ENCODE measurements around the gene ERC1. TPM values are rescaled to one million over a fixed set of nuclear protein-coding genes. Genes with fewer than 3 reads are reported as not detected.

ERC1 gene
- total RNA-seq, 1 donor from 2014 or later: 16.6 TPM

- H3K4me3 ChIP-seq (ENCODE audit: low read depth, low read length): no peak overlapping the region
- DNase-seq (ENCODE audit: low read depth) (no peak), FAIRE-seq (no peak)
- TF ChIP-seq CTCF (IDR thresholded peaks at IDR 0.05; ENCODE audit: insufficient read depth, low read length, severe bottlenecking): no peak
- no peaks in the 10 kb centered on the region for H3K36me3 ChIP-seq (ENCODE audit: control insufficient read depth, insufficient read depth, low read length)
- H3K27me3 ChIP-seq (ENCODE audit: control insufficient read depth, insufficient read depth, low read length): no peaks in the 10 kb centered on the region
Measured at GRCh38 chr12:1347294-1347693, 356.3 kb downstream of the ERC1 start.

GRCh38 chr12:1348606-1349005 lies 357.6 kb downstream of the ERC1 start:
- no peak for TF ChIP-seq CTCF (IDR thresholded peaks at IDR 0.05; ENCODE audit: insufficient read depth, low read length, severe bottlenecking)
- H3K27me3 ChIP-seq (ENCODE audit: control insufficient read depth, insufficient read depth, low read length): no peaks in the 10 kb centered on the region
- no peaks in the 10 kb centered on the region for H3K36me3 ChIP-seq (ENCODE audit: control insufficient read depth, insufficient read depth, low read length)
- no peak overlapping the region for H3K4me3 ChIP-seq (ENCODE audit: low read depth, low read length)
- DNase-seq (ENCODE audit: low read depth) (no peak), FAIRE-seq (no peak)

- Histone ChIP-seq H3K27me3 (ENCODE audit: control insufficient read depth, insufficient read depth, low read length) (no peaks in the 10 kb centered on the region), H3K36me3 (ENCODE audit: control insufficient read depth, insufficient read depth, low read length) (no peaks in the 10 kb centered on the region), H3K4me3 (ENCODE audit: low read depth, low read length) (no peak overlapping the region)
- FAIRE-seq: no peak
- peak; percentile 38 for DNase-seq (ENCODE audit: low read depth)
- TF ChIP-seq CTCF (IDR thresholded peaks at IDR 0.05; ENCODE audit: insufficient read depth, low read length, severe bottlenecking): no peak
Measured at GRCh38 chr12:1350055-1350933, 359.3 kb downstream of the ERC1 start.

GRCh38 chr12:1350934-1351240 lies 359.9 kb downstream of the ERC1 start:
- no peak for TF ChIP-seq CTCF (IDR thresholded peaks at IDR 0.05; ENCODE audit: insufficient read depth, low read length, severe bottlenecking)
- FAIRE-seq: no peak
- no peak for DNase-seq (ENCODE audit: low read depth)
- no peaks in the 10 kb centered on the region for H3K36me3 ChIP-seq (ENCODE audit: control insufficient read depth, insufficient read depth, low read length)
- no peak overlapping the region for H3K4me3 ChIP-seq (ENCODE audit: low read depth, low read length)
- H3K27me3 ChIP-seq (ENCODE audit: control insufficient read depth, insufficient read depth, low read length): no peaks in the 10 kb centered on the region

- no peak for FAIRE-seq
- Histone ChIP-seq H3K4me3 (ENCODE audit: low read depth, low read length) (no peak overlapping the region), H3K27me3 (ENCODE audit: control insufficient read depth, insufficient read depth, low read length) (no peaks in the 10 kb centered on the region), H3K36me3 (ENCODE audit: control insufficient read depth, insufficient read depth, low read length) (no peaks in the 10 kb centered on the region)
- no peak for TF ChIP-seq CTCF (IDR thresholded peaks at IDR 0.05; ENCODE audit: insufficient read depth, low read length, severe bottlenecking)
- no peak for DNase-seq (ENCODE audit: low read depth)
Measured at GRCh38 chr12:1351926-1352325, 360.9 kb downstream of the ERC1 start.

- FAIRE-seq (no peak), DNase-seq (ENCODE audit: low read depth) (no peak)
- Histone ChIP-seq H3K27me3 (ENCODE audit: control insufficient read depth, insufficient read depth, low read length) (no peaks in the 10 kb centered on the region), H3K36me3 (ENCODE audit: control insufficient read depth, insufficient read depth, low read length) (no peaks in the 10 kb centered on the region), H3K4me3 (ENCODE audit: low read depth, low read length) (no peak overlapping the region)
- TF ChIP-seq CTCF (IDR thresholded peaks at IDR 0.05; ENCODE audit: insufficient read depth, low read length, severe bottlenecking): no peak
Measured at GRCh38 chr12:1353451-1353850, 362.4 kb downstream of the ERC1 start.

Measured in bronchial epithelial cell (primary cell).